ENCODE results near the gene GMDS.

Gene GMDS

DNA sequence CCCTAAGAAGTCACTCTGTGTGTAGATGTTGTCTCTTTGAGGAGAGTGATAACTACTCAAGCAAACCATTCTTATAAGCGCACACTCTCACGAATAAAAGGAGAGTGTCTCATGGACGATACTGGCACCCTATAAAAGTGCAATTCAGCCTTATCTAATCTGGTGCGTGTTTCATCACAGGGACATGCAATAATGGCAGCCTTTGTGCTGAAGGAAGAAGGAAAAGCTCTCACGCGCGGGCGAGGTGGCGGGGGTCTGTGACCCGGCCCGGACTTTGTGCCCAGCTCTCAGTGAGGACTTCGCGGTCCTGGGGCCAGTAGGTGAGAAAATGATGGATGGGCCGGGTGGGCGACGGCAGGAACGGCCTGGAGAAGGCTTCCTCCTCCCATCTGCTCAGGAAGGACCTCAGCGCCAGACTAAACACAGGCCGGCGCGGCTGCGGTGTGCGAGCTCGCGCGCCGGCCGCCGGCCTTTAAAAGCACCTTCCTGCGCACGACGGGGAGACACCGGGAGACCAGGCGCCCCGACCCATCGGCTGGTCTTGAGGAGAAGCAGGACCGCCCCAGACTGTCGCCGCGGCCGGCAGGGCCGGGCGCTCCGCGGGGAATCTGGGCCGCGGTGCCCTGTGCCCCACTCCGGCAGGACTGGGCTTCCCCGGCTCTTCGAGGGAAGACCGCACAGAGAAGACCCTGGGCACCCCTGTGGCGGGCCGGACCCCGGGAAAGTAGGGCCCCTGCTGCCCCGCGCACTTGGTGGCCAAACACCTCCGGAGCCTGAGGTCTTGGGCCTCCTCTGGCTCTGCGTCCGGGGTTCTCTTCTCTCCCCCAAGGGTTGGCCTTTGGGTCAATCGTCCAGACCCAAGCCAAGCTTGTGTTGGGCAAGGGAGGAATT is 644.0 kb downstream of the GMDS start:
- no peak for DNase-seq (ENCODE audit: low read depth)

DNA sequence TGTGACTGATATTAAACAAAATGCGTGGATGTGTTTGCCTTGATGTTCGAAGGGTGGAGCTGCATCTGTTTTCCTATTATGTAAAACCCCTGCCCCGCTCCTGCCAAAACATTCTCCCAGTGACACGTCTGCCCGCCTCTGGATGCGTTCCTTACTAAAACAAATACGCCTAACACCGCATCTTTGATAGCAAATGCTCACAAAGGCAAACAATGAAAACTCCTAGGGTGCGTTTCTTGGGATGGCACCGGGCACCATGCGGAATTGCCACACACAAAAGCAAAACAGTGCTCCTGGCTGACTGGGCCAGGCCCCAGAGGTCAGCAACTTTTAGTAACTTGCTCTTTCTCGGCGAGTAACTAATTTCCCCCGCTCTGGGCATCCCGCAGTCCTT is 644.6 kb downstream of the GMDS start:
- DNase-seq (ENCODE audit: low read depth) = no peak

DNA sequence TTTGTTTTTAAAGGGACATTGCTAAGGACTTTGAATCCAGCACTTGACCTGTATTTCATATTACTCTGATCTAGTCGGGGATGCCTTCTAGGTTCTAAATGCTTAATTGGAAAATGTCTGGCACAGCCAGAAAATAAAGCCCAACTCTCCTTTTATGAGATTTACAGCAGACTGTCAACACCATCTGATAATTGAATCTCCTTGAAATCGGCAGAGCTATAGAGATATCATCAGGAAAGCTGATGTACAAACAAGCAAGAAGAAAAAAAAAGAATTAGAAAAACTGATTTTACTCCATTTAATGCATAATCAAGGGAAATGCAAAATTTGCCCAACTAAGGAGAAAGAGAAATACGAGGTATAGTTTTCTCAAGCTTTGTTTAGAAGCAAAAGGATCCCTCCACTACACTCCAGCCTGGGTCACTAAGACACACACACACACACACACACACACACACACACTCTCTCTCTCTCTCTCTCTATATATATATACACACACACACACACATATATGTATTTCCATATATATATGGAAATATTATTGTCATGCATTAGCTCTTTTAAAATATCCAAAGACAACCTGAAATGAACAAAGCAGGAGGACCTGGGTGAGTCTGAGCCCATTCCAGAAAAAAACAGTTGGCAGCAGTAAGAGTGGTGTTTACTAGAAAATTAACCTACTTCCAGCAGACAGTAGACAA is 645.2 kb downstream of the GMDS start:
- no peak for DNase-seq (ENCODE audit: low read depth)

DNA sequence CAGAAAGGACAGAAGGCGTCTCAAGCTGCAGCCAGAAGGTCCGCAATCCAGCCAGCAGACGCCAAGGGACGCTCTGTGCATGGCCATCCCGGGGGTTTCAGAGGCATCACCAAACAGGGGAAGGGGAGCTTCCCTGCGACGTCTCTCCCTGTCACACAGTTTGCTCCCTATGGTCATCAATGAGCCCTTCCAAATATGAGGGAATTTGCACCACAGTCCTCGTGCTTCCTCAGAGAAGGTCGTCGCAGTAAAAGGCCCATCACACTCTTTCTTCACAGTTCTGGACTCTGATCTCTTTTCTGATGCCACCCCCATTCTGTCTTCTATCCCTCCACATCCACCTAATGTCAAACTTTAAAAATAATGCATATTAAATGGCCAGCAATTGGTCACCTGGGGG is 645.9 kb downstream of the GMDS start:
- DNase-seq (ENCODE audit: low read depth) = no peak

DNA sequence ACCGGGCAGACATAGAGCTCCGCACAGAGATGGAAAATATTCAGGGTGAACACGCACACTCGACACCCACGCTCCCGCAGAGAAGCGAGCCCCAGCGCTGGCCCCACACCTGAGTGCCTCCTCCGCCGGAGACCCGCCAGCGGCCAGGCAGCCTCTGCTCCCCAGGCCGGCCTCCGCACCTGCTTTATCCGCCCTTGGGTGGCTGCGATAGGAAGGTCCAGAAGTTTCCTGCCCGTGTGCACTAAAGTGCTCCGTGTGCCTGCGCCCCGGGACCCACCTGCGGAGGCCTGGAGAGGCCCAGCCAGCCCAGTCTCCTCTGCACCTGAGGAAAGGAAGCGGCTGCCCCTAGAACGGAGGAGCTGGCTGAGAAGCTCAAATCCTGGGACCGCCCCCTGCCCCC is 646.5 kb downstream of the GMDS start:
- DNase-seq (ENCODE audit: low read depth) = no peak

DNA sequence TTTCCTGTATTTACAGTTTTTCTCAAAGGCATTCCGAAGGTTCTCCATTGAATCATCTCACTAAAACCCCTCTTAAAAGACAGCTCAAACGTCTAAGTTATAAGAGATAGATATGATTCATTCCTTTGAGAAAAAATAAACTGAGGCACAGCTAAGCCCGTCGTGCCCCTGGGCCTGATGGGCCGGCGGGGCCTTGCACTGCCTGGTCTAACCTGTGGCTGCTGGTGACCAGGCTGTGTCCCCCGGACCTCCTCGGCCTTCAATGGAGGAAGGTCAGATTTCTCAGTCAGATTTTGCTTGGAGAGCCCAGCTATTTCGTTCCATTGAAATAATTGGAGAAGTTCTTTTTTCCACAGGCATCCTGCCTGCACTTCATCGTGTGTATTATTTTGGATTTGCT is 647.0 kb downstream of the GMDS start:
- no peak for DNase-seq (ENCODE audit: low read depth)

DNA sequence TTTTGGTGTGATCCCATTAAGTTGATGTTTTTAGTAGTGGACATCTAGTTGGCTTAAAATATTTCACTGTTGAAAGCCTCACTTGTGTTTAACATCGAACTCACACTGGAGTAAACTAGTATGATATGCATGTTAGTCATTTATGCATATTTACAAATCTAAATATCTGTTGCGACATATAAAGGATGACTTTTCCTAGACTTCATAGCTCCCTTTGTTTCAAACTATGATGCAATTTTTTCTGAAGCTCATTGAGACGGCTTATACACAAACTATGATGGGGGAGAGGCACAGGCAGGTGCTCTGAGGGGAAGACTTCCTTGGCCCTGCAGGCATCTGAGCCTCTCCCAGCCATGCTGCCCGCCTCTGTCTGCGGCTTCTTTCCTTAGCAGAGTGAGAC is 647.5 kb downstream of the GMDS start:
- DNase-seq (ENCODE audit: low read depth) = no peak

DNA sequence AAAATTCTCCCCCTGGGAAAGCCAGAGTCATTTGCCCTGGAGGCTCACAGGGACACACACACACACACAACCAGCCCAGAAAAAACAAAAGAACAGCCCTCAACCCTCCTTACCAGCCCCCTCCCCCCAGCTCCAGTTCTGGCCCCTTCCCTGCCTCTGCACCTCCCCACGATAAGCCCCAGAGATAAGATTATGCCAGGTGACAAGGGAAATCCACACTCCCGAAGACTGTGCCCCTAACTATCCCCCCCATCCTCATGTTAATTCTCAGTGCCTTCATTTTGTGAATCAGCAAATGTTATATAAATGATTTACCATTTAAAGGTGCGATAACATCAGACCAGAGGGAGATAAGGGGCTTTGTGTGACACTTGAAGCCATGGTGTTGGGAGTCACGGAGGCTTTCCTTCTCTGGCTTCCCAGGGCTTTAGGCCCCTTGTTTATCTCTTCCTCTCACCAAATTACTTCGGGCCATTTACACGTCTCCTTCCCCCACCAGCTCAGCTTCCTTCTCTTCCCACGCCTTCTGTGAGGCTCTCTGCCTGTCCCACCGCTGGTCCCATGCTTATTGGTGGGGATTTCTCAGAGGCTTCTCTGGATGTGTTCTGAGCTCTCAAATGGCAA is 648.2 kb downstream of the GMDS start:
- DNase-seq (ENCODE audit: low read depth) = no peak

DNA sequence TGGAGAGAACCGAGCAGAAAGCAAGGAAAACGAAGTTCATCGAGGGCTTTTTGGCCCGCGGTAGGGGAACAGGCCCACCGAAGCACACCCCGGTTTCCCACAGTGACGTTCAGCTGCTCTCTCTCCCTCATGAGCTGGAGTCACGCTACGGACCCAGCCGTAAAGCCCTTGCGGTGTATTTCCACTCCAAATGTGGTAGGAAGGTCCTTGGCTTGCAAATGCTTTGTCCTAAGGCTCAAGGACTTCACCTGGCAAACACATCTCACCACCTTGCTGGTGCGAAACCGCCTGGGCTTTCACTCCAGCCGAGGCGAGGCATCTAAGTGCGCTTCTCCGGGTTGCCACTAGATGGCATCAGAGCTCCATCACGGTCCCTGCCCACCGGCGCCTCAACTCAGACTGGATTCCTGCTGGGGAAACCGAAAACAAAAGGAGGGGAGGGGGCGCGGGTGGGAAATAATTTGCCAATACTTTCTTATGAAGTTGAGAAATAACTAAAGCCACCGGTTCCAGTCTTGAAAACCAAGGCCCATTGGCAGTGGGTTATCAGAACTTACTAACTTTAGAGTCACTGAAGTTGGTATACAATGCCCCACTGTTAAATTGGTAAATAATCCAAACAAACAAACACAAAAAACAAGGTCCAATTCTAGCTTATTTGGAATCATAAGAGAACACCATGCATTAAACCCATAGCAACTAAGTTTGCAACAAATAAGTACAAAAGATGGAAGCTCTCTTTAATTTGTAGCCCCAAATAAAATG is 649.1 kb downstream of the GMDS start:
- DNase-seq (ENCODE audit: low read depth) = no peak

DNA sequence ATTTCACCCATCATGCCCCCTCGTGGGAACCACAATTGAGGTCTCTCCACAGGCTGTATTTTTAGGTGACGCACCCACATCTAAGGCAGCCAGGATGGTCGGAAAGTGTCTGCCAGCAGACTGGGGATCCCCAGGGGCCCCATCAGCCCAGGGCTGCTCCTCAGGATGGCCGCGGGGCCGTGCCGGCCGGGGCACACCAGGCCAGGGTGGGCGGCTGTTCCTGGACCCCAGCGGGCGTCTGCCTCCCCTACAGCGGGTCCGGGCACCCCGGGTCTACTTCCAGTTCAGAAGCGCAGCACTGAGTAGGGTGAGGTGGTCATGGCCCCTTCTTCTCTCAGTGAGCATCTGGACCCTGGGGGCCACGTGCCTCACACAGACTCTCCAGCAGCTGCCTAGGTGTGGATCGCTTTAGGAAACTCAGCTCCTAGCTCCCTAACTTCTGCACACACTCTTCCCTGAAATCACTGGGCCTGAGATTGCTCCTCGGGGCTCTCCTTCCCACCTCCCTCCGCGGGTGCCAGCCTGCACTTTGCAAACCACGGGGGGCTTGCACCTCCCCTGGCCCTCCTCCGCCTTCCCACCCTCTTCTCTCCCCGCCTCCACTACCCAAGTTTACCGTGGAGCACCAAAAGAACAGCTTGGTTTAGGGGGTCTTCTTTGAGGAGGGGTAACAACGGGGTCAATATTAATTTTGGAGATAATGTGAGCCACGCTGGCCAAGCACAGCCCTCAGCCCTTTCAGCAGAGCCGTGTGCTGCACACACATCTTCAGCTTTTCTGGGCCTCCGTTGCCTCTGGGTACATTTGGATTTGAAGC is 649.9 kb downstream of the GMDS start:
- DNase-seq (ENCODE audit: low read depth) = no peak

DNA sequence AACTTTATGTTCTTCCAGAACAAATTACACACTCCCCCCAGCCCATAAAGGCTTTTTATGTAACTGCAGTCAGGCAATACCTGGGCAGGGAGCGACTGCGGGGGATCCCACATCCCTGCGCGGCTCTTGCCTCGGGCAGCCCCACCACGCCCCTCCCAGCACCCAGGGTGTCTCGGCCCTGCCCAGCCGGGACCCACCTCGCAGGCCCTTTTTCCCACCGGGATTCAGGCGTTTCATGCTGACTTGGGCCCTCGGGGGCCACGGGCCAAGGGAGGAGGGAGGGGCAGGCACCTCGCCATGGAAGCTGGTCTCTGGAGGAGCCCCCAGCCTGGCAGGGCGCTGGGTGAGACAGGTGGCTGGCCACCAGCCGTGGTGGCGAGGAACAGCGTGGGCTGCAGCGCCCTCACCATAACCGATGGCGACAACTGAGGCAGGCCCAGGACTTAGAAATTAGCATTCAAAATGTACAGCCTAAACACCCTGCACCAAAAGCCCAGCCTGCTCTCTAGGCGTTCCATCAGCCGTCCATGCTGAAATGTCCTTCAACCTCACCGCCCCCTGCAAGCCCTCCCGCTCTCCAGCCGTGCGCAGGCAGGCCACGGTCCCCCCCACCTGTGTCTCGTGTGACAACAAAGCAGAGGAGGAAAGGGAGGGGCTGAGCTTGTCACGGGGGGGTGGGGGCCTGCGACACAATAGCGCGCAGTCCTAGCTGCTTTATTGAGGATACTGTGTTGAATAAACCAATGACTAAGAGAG is 650.8 kb downstream of the GMDS start:
- no peak for DNase-seq (ENCODE audit: low read depth)

DNA sequence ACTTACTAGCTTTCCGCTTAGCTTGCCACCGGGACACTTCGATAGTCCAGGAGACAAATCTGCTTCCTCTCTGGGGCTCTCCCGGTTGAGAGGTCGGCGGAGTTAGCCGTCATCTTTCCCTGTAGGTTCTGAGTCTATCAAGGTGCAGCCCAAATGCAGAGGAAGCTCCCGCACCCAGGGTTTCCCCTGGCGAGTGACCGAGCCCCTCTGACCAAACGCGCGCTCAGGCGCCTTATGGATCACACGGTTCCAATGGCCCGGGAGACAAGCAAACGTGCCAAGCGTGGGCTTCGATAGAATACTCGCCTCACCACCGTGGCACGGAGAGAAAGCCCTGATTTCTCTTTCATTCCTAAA is 651.5 kb downstream of the GMDS start:
- no peak for DNase-seq (ENCODE audit: low read depth)

DNA sequence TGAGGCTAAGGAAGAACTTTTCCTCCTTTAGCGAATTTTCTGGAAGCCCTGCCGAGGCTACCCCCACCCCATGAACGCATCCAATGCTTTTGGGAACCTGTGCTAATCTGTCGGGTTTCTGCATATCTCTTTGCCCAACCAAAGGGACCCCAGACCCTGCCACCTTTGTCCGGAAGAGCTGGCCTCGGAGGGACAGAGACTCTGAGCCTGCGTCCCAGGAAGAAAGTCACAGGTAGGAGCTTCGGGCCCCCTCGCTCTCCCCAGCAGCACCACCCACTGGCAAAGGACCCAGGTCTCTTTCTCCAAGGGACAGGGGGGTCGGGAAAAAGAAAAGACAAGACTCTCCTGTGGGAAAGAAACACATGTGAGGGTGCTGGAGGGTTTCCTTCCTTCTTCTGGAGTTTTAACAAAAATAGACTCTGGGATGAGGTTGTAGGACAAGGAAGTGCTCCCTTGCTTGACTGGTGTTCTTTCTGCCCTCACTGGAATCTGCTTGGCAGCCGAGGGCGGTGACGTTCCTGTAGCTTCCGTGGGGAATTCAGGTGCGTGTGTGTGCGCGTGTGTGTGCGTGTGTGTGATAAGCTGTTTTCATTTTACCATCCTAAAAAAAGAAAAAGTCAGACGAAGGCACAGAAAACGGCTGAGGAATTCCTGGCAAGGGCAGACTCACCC is 652.0 kb downstream of the GMDS start:
- no peak for DNase-seq (ENCODE audit: low read depth)

DNA sequence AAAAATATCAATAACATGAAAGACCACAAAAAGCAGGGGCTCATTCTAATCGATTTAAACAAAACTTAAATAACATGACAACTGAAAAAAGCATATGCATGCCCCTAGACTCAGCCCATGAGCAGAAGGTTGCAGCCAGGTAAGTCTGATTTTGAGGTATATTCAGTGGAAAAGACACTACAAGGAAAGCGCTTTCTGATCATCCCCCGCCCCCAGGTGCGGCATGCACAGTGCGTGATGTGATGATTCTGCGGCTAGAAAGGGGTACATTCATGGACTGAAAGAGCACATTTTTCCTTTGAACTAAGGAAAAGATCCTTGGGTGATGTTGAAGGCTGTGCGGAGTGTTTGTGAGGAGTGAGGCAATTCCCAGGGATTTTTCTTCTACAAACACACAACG is 652.6 kb downstream of the GMDS start:
- no peak for DNase-seq (ENCODE audit: low read depth)

DNA sequence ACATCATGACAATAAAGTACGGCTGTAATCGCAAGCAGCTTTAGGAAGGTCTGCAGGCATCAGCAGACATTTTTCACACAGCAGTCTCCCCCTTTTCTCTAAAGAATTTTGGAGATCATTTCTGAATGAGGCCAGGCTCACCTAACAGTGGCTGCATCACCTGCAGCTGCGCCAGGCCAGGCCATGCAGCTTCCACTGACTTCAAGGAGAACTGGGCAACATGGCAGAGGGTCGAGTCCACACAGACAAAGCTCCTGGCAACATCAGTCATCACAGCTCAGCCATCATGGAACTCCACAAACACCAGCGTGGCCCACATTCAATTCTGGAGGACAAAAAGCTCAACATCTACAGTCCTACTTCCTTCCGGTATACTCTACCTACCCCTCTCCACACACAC is 653.5 kb downstream of the GMDS start:
- no peak for DNase-seq (ENCODE audit: low read depth)

DNA sequence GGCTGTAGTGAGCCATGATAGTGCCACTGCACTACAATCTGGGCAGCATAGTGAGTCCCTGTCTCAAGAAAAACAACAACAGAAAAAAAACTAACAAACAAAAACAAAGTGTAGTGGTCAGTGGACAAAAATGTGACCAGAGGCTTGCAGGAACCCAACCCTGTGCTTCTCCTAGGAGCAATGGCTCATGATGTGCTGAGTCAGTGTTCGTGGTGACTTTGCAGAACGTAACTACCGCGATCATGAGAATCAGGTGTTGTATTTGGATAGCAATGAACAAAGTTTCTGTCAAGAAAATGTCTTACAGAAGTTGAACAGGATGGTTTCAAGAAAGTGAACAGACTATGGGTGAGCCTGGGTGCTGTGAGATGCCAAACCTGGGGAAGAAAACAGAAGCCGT is 654.2 kb downstream of the GMDS start:
- no peak for DNase-seq (ENCODE audit: low read depth)

DNA sequence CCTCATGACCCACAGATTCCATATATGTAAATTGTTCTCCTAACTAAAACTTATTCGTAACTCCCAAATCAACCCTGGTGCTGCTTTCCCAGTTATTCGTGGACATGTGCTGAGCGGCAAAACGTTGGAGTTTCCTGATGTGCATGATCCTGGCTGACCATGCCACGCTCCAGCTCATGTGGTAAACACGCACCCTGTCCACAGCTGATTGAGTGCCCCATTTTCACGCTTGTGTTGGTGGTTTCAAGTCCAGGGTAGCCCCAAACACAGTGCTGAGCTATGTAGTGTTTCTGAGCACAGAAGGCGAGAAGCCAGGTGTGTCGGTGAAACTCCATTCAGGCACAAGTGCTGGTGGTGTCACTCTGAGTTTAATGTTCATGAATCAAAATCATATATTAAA is 654.8 kb downstream of the GMDS start:
- no peak for DNase-seq (ENCODE audit: low read depth)

DNA sequence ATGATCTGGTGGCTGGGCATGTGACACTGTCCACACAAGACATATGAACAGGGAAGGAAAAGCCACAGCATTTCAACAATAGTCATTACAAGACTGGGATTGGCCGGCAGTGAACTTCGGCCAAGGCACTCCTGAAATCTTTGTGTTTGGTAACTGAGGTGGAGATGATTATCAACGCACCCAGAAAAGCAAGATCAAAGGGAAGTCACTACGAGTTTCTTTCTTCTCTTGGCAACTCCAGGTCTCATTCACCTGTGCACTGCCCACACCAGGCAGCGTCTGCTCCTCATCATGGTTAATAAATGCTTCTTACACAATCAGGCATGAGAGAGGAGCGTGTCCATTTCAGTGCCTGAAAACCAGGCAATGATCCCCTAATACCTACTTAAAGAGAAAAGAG is 656.2 kb downstream of the GMDS start:
- no peak for DNase-seq (ENCODE audit: low read depth)

DNA sequence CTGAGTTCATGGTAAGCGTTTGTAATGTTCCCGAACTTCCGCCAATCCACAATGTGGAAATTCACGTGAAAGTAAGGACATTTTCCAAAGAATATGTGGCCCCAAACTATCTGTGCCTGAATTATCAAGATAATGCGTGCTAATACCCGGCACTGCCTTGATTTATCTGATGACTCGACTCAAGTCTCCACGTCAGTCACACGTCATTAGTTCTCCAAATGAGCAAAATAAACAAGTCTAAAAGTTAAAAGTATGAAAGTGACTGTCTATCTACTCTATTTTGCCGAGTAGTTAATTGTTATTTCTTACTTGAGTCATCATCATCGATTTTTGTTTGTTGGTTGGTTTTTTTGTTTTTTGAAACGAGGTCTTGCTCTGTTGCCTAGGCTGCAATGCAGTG is 657.4 kb downstream of the GMDS start:
- DNase-seq (ENCODE audit: low read depth) = no peak

DNA sequence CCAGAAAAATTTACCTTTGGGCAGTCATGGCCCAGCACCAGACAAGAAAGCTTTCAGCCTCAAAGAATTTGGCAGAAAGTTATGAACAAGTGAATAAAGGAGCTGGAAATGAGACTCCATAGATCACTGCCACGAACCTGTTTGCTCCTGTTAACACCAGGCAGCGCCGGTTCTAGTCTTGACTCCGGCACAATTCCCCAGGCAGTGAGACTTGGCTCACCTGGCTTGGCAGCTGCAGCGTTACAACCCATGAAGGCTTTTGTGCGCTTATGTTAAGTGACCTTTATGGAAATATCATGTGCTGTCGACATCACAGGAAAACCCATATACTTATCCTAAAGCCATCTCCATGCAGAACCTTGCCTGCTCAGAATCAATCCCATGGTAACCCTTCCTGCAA is 657.9 kb downstream of the GMDS start:
- no peak for DNase-seq (ENCODE audit: low read depth)
